DND-41 (cell line): ENCODE results near the gene SLX4IP.

Experiments
- ATAC-seq: fragments of 200-7000 bp; cut with Tn5 transposase; 3 replicates; pipeline ENCODE4 v1.9.1; 2021; ENCODE audit warnings: low read depth; ENCODE audit not compliant: insufficient read depth
- DNase-seq: peaks from one replicate; pipeline ENCODE4 v3.0.0-alpha.2; 2020
- H2AFZ ChIP-seq: 2 replicates; pipeline ENCODE4 v1.6.0; 2012; ENCODE audit warnings: low read depth, low read length
- H3K27ac ChIP-seq: 2 replicates; pipeline ENCODE4 v1.5.1; 2012; ENCODE audit warnings: low read length, inconsistent platforms
- H3K27me3 ChIP-seq: fragments of 200-600 bp; sonication (generic); 2 replicates; pipeline ENCODE4 v1.6.0; 2012; ENCODE audit warnings: low read length, mild to moderate bottlenecking, inconsistent platforms; ENCODE audit not compliant: insufficient read depth, poor library complexity
- H3K36me3 ChIP-seq: 2 replicates; pipeline ENCODE4 v1.5.1; 2012; ENCODE audit warnings: low read length, inconsistent platforms; ENCODE audit not compliant: insufficient read depth
- H3K4me1 ChIP-seq: 2 replicates; pipeline ENCODE4 v1.5.1; 2012; ENCODE audit warnings: mild to moderate bottlenecking, low read length; ENCODE audit not compliant: insufficient read depth
- H3K4me2 ChIP-seq: 2 replicates; pipeline ENCODE4 v1.6.0; 2012; ENCODE audit warnings: mild to moderate bottlenecking, moderate library complexity, low read length, inconsistent platforms; ENCODE audit not compliant: insufficient read depth
- H3K4me3 ChIP-seq, 2 experiments: fragments of 200-600 bp in 1 of 2; shearing (Covaris generic) in 1 of 2; 2 replicates each; pipeline ENCODE4 v1.5.1; 2012 to 2016; ENCODE audit warnings: inconsistent platforms in 2 of 2, low read length in 2 of 2, mild to moderate bottlenecking in 2 of 2, low read depth in 1 of 2, moderate library complexity in 1 of 2
- H3K79me2 ChIP-seq: 2 replicates; pipeline ENCODE4 v1.6.0; 2012; ENCODE audit warnings: low read length, inconsistent platforms; ENCODE audit not compliant: insufficient read depth
- H3K9ac ChIP-seq: 2 replicates; pipeline ENCODE4 v1.6.0; 2012; ENCODE audit warnings: low read depth, mild to moderate bottlenecking, inconsistent platforms, low read length, moderate library complexity
- H3K9me3 ChIP-seq: 2 replicates; pipeline ENCODE4 v1.5.1; 2012; ENCODE audit warnings: low read length, moderate library complexity, mild to moderate bottlenecking, inconsistent platforms; ENCODE audit not compliant: insufficient read depth, severe bottlenecking
- H4K20me1 ChIP-seq: 2 replicates; pipeline ENCODE4 v1.6.0; 2012; ENCODE audit warnings: low read length; ENCODE audit not compliant: insufficient read depth
- EZH2 ChIP-seq: IDR thresholded peaks from 3 replicates; pipeline ENCODE4 v1.6.1; 2012; ENCODE audit warnings: borderline replicate concordance, low read depth, mild to moderate bottlenecking, moderate library complexity, low read length, inconsistent platforms; ENCODE audit not compliant: severe bottlenecking
- TF ChIP-seq, protein P1 (sequence below): IDR thresholded peaks from 2 replicates; pipeline ENCODE4 v1.5.1; 2012; ENCODE audit warnings: borderline replicate concordance, low read length, moderate library complexity, mild to moderate bottlenecking; ENCODE audit not compliant: poor library complexity, severe bottlenecking; ENCODE audit errors: extremely low read depth

Gene SLX4IP

DNA sequence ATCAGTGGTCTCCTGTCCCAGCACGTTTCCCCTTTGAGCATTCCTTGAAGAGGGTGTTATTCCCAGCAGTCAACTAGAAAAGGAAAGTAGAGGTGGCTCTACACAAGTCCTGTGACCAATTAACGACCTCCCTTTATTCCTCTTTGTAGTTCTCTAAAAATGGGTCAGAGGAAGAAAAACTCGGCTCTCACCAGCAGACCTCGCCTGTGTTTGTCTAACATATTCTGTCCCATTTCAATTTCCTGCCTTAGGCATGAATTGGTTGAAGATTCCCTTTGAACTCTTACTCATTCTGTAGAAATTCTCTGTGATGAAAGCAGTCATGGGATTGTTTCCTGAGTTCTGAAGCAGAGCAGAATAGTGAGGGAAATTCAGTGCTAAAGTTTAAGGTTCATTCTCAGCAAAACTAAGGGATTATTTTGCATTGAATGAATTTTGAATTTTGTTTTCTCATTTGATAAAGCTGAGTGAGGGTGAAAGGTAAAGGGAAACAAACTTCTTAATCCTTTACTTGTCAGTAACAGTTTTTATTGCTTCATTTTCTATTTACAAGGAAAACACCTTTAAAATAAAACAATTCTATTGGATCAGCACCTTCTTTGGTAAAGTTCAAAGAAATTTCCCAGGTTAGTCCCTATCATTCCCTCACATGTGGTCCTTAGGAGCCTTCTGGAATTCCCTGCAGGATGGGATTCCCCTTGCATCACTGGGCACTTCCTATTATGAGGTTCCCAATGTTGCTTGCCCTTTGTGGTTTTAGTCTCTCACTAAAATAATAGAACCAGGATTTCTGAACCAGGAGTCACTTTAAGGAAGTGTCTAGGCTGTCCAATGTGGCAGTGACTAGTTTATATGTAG, 105.8 kb downstream of the SLX4IP start:
- peaks cover 16% of the 10 kb centered on the region; the same call in 1 of the 2 replicates for H4K20me1 ChIP-seq
- 0 out of 2 replicates have a peak overlapping the region, but pooled peaks have one; percentile 9 for H3K4me2 ChIP-seq
- no peaks in the 10 kb centered on the region for H3K9me3 ChIP-seq
- peaks cover 12% of the 10 kb centered on the region for H3K4me1 ChIP-seq
- H2AFZ ChIP-seq, result no peak overlapping the region
- DNase-seq (no peak), ATAC-seq (peak; percentile 72)
- no peak overlapping the region for H3K9ac ChIP-seq
- TF ChIP-seq, protein P1, sequence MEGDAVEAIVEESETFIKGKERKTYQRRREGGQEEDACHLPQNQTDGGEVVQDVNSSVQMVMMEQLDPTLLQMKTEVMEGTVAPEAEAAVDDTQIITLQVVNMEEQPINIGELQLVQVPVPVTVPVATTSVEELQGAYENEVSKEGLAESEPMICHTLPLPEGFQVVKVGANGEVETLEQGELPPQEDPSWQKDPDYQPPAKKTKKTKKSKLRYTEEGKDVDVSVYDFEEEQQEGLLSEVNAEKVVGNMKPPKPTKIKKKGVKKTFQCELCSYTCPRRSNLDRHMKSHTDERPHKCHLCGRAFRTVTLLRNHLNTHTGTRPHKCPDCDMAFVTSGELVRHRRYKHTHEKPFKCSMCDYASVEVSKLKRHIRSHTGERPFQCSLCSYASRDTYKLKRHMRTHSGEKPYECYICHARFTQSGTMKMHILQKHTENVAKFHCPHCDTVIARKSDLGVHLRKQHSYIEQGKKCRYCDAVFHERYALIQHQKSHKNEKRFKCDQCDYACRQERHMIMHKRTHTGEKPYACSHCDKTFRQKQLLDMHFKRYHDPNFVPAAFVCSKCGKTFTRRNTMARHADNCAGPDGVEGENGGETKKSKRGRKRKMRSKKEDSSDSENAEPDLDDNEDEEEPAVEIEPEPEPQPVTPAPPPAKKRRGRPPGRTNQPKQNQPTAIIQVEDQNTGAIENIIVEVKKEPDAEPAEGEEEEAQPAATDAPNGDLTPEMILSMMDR, result no peak
- TF ChIP-seq EZH2, result no peak
- no peaks in the 10 kb centered on the region for H3K27me3 ChIP-seq
- no peaks in the 10 kb centered on the region for H3K36me3 ChIP-seq
- H3K79me2 ChIP-seq, result peaks cover 17% of the 10 kb centered on the region
- peak overlapping the region; percentile 9; the same call in 1 of the 2 replicates for H3K27ac ChIP-seq
- H3K4me3 ChIP-seq, result no peak overlapping the region

DNA sequence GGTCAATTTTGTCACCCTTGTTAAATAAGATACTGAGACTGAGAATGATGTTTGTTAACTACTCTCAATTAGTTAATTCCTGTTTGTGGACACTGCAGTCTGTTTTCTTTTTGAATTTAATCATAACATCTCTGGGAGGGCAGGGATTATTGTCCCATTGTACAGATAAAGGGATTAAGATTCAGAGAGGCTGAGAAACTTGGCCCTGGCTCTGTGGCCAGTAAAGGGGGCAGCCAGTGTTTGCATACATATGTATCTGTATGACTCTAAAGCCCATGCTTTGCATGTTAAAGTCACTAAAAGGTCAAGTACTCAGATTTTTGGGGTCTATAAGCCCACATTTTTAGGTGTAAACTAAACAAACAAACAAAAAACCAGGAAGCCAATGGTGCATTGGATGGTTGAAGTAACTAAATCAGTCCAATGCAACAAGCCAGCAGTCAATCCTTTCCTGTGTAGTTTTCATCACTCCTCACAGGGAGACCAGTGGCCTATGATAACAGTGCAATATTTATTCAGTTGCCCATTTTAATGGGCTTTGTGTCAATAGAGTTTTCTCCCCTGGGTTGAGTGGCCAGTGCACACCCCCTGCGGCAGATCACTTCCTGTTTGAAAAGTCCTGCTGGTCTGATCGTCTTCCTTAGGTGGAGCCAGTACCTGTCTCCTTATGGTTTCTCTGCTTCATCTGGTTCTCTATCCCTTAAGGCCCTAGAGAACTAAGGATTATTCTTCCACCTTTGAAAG, 106.7 kb downstream of the SLX4IP start:
- DNase-seq (no peak), ATAC-seq (no peak)
- TF ChIP-seq EZH2, result no peak
- TF ChIP-seq, protein P1, result no peak
- H3K36me3 ChIP-seq, result no peaks in the 10 kb centered on the region
- H3K9ac ChIP-seq, result no peak overlapping the region
- H3K4me2 ChIP-seq, result no peak overlapping the region
- H3K9me3 ChIP-seq, result no peaks in the 10 kb centered on the region
- H3K27me3 ChIP-seq, result no peaks in the 10 kb centered on the region
- no peak overlapping the region for H3K27ac ChIP-seq
- peaks cover 16% of the 10 kb centered on the region; the same call in 1 of the 2 replicates for H4K20me1 ChIP-seq
- H3K4me1 ChIP-seq, result peaks cover 12% of the 10 kb centered on the region
- no peak overlapping the region for H2AFZ ChIP-seq
- H3K4me3 ChIP-seq, result no peak overlapping the region
- peaks cover 17% of the 10 kb centered on the region for H3K79me2 ChIP-seq

DNA sequence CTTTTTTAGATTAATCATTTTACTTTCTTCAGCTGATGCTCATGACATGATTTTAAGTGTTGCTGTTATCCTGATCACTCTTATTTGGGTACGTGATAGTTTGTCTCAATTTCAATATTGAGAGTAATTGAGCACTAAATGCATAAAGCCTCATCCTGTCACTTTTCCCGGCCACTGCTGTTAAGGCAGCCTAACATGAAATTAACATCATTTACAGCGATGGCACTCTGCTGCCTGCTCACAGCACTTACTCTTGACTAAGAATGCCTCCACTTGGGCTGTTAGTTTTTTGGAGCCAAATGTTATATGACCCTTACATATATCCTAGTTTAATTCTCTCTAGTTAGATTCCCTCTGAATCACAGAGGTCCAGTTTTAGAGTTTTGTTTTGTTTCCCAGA, 107.3 kb downstream of the SLX4IP start:
- Histone ChIP-seq H3K9me3 (no peaks in the 10 kb centered on the region), H3K79me2 (peaks cover 19% of the 10 kb centered on the region), H3K36me3 (no peaks in the 10 kb centered on the region), H3K4me2 (no peak overlapping the region), H3K4me1 (peaks cover 12% of the 10 kb centered on the region), H3K4me3 (no peak overlapping the region), H2AFZ (no peak overlapping the region), H3K27me3 (no peaks in the 10 kb centered on the region), H4K20me1 (peaks cover 18% of the 10 kb centered on the region; the same call in 1 of the 2 replicates), H3K27ac (no peak overlapping the region), H3K9ac (no peak overlapping the region)
- no peak for DNase-seq
- ATAC-seq, result no peak
- TF ChIP-seq, protein P1, result no peak
- no peak for TF ChIP-seq EZH2
